IMR-90 (cell line): Measurements from ENCODE around the gene CHTF8. TPM values are rescaled to one million over a fixed set of nuclear protein-coding genes. Genes with fewer than 3 reads are reported as not detected.

Experiments used
- ATAC-seq: fragments of 200-7000 bp; cut with Tn5 transposase; 2 replicates; pipeline ENCODE4 v1.9.1; 2020; ENCODE audit warnings: low read depth, mild to moderate bottlenecking, moderate library complexity
- BruUV-seq: library from RNA; stranded (reverse); fragments of 400-500 nt; replicated peaks from 2 replicates; lab custom pipeline; 2021; lab: Mats Ljungman, UMichigan
- CTCF ChIA-PET: fragments of 300-600 bp; formaldehyde crosslinking; extraction: SDS; loops from one replicate; lab custom pipeline; 2021; ENCODE audit warnings: antibody characterized with exemption; lab: Yijun Ruan, JAX
- POLR2A ChIA-PET: fragments of 300-600 bp; sonication (Branson Sonifier 250); formaldehyde crosslinking; loops from one replicate; lab custom pipeline; 2022; ENCODE audit warnings: antibody characterized with exemption; ENCODE audit not compliant: unreplicated experiment; lab: Charles Lee
- DNase-seq: peaks from one replicate; pipeline ENCODE4 v3.0.0; 2013
- H2AFZ ChIP-seq: replicated peaks from 2 replicates; pipeline ENCODE3; 2013; ENCODE audit warnings: low read length, mild to moderate bottlenecking; ENCODE audit not compliant: poor library complexity
- H2AK5ac ChIP-seq: 2 replicates; pipeline ENCODE4 v1.6.1; 2013; ENCODE audit warnings: low read depth, low read length, inconsistent platforms
- H2AK9ac ChIP-seq: replicated peaks from 2 replicates; pipeline ENCODE3; 2013; ENCODE audit warnings: mild to moderate bottlenecking, low read depth, low read length, moderate library complexity; ENCODE audit not compliant: poor library complexity
- H2BK120ac ChIP-seq: 2 replicates; pipeline ENCODE4 v1.6.1; 2013; ENCODE audit warnings: low read depth, low read length, inconsistent platforms
- H2BK15ac ChIP-seq: 3 replicates; pipeline ENCODE4 v1.6.1; 2013; ENCODE audit warnings: low read depth, low read length, inconsistent platforms
- H2BK20ac ChIP-seq: 2 replicates; pipeline ENCODE4 v1.6.1; 2013; ENCODE audit warnings: low read depth, mild to moderate bottlenecking, inconsistent platforms, low read length, moderate library complexity
- H2BK5ac ChIP-seq: 2 replicates; pipeline ENCODE4 v1.6.1; 2013; ENCODE audit warnings: mild to moderate bottlenecking, low read depth, low read length, inconsistent platforms; ENCODE audit not compliant: poor library complexity, severe bottlenecking
- H3K14ac ChIP-seq: replicated peaks from 2 replicates; pipeline ENCODE4 v1.6.1; 2013; ENCODE audit warnings: low read depth, low read length, inconsistent platforms
- H3K18ac ChIP-seq: 2 replicates; pipeline ENCODE4 v1.6.1; 2013; ENCODE audit warnings: low read depth, low read length, control low read depth
- H3K23ac ChIP-seq: 2 replicates; pipeline ENCODE4 v1.6.1; 2013; ENCODE audit warnings: low read depth, low read length, inconsistent platforms
- H3K27ac ChIP-seq: 2 replicates; pipeline ENCODE4 v1.5.1; 2013; ENCODE audit warnings: mild to moderate bottlenecking, control low read depth, low read length; ENCODE audit not compliant: insufficient read depth
- H3K27me3 ChIP-seq: 2 replicates; pipeline ENCODE4 v1.6.1; 2013; ENCODE audit warnings: low read length; ENCODE audit not compliant: control insufficient read depth, insufficient read depth
- H3K36me3 ChIP-seq: 2 replicates; pipeline ENCODE4 v1.6.1; 2013; ENCODE audit warnings: low read length, mixed read lengths; ENCODE audit not compliant: control insufficient read depth, insufficient read depth
- H3K4ac ChIP-seq: 2 replicates; pipeline ENCODE4 v1.6.1; 2013; ENCODE audit warnings: low read depth, low read length, inconsistent platforms
- H3K4me1 ChIP-seq: 2 replicates; pipeline ENCODE4 v1.6.1; 2013; ENCODE audit warnings: low read length, mixed read lengths; ENCODE audit not compliant: control insufficient read depth, insufficient read depth
- H3K4me2 ChIP-seq: 2 replicates; pipeline ENCODE4 v1.6.1; 2013; ENCODE audit warnings: low read depth, mild to moderate bottlenecking, control low read depth, low read length, moderate library complexity
- H3K4me3 ChIP-seq: 2 replicates; pipeline ENCODE4 v1.5.1; 2013; ENCODE audit warnings: low read depth, mild to moderate bottlenecking, control low read depth, low read length, moderate library complexity; ENCODE audit not compliant: insufficient read depth
- H3K56ac ChIP-seq: 2 replicates; pipeline ENCODE4 v1.6.1; 2013; ENCODE audit warnings: low read length, inconsistent platforms; ENCODE audit not compliant: insufficient read depth; ENCODE audit errors: extremely low read depth
- H3K79me1 ChIP-seq, 2 experiments: 2 replicates each; pipeline ENCODE4 v1.6.1; 2013; ENCODE audit warnings: low read length in 2 of 2, inconsistent platforms in 1 of 2, low read depth in 1 of 2
- H3K9ac ChIP-seq: 2 replicates; pipeline ENCODE4 v1.6.1; 2013; ENCODE audit warnings: low read depth, low read length, control low read depth
- H3K9me1 ChIP-seq: 2 replicates; pipeline ENCODE4 v1.6.1; 2013; ENCODE audit warnings: low read length, inconsistent platforms; ENCODE audit not compliant: insufficient read depth
- H3K9me3 ChIP-seq: 2 replicates; pipeline ENCODE4 v1.6.1; 2013; ENCODE audit warnings: low read length; ENCODE audit not compliant: control insufficient read depth, insufficient read depth
- H4K20me1 ChIP-seq: 2 replicates; pipeline ENCODE4 v1.6.1; 2013; ENCODE audit warnings: low read length, inconsistent platforms; ENCODE audit not compliant: insufficient read depth
- H4K5ac ChIP-seq: 2 replicates; pipeline ENCODE4 v1.6.1; 2013; ENCODE audit warnings: mild to moderate bottlenecking, low read depth, low read length, control low read depth
- H4K8ac ChIP-seq, 2 experiments: 2 replicates each; pipeline ENCODE4 v1.6.1; 2013; ENCODE audit warnings: low read depth in 2 of 2, low read length in 2 of 2, control low read depth in 1 of 2, inconsistent platforms in 1 of 2
- H4K91ac ChIP-seq: 2 replicates; pipeline ENCODE4 v1.6.1; 2013; ENCODE audit warnings: low read depth, low read length, inconsistent platforms; ENCODE audit not compliant: insufficient read depth
- CHD1 ChIP-seq: IDR thresholded peaks from 2 replicates; pipeline ENCODE4 v1.6.1; 2012; ENCODE audit warnings: low read depth, low read length, improper control_type of control experiment
- CTCF ChIP-seq: conservative IDR thresholded peaks from 2 replicates; pipeline ENCODE4 v1.5.1; 2012; ENCODE audit warnings: mild to moderate bottlenecking, low read depth, low read length, improper control_type of control experiment
- FOS ChIP-seq: fragments of 150-350 bp; IDR thresholded peaks from 2 replicates; pipeline ENCODE4 v1.6.1; 2016; ENCODE audit warnings: low read depth, low read length
- MAZ ChIP-seq: IDR thresholded peaks from 2 replicates; pipeline ENCODE4 v1.6.1; 2012; ENCODE audit warnings: low read depth, mild to moderate bottlenecking, low read length, improper control_type of control experiment, moderate library complexity, borderline replicate concordance
- NFE2L2 ChIP-seq: fragments of 150-350 bp; IDR thresholded peaks from 2 replicates; pipeline ENCODE4 v1.6.1; 2016; ENCODE audit warnings: low read depth, mild to moderate bottlenecking, low read length
- USF2 ChIP-seq: fragments of 150-350 bp; IDR thresholded peaks from 2 replicates; pipeline ENCODE4 v1.6.1; 2017; ENCODE audit warnings: mild to moderate bottlenecking, antibody characterized with exemption, low read length, low read depth
- WGBS, 2 experiments: methylation state at CpG; one replicate each; pipeline versions ENCODE4 v1.1.5 to v1.1.7; 2013; ENCODE audit warnings: missing lambda C conversion rate in 2 of 2; ENCODE audit not compliant: insufficient read length in 1 of 2; ENCODE audit errors: extremely low coverage in 2 of 2; 5-methylcytosine and 5-hydroxymethylcytosine counted together
- dilution Hi-C: fragments of 300-500 bp; cut with HindIII; formaldehyde crosslinking; loops from one replicate; pipeline ENCODE4 v1.14.3; 2018; ENCODE audit warnings: low sequenced_read_pairs; ENCODE audit not compliant: unreplicated experiment
- in situ Hi-C: fragments of 300-500 bp; cut with MboI; formaldehyde crosslinking; loops from 3 replicates; pipeline ENCODE4 v1.14.3; 2019; ENCODE audit warnings: low sequenced_read_pairs, inconsistent platforms, mixed read lengths
- intact Hi-C: fragments of 100-400 bp; cut with micrococcal nuclease; formaldehyde crosslinking; loops from 2 replicates; pipeline ENCODE4 v1.10.0; 2022
- polyA plus RNA-seq, 3 experiments: library from polyadenylated mRNA; depleted of rRNA; stranded (reverse); fragments of >200 nt; gene quantifications; 2 replicates each; pipeline ENCODE4 v1.2.3, GENCODE V29; 2012; ENCODE audit warnings: low replicate concordance in 1 of 3
- total RNA-seq: library from RNA; depleted of rRNA; stranded (reverse); fragments of >200 nt; gene quantifications from 2 replicates; pipeline ENCODE4 v1.2.3, GENCODE V29; 2012

Gene CHTF8
- total and polyA plus RNA-seq, 2 of the 4 experiments (the other 2 are of a cell fraction) = 47.1 to 122 TPM

GRCh38 chr16:69119536-69119935, 12.9 kb downstream of the CHTF8 start:
- no peak for DNase-seq

More at GRCh38 chr16:69119536-69119935, 12.9 kb downstream of the CHTF8 start:
- peaks cover 6% of the 10 kb centered on the region for H3K9me1 ChIP-seq
- TF ChIP-seq NFE2L2 (no peak), MAZ (no peak), FOS (no peak), CHD1 (no peak), CTCF (no peak), USF2 (no peak)
- ATAC-seq = no peak
- no peaks in the 10 kb centered on the region for H3K4me1 ChIP-seq
- no peak overlapping the region for H2AK9ac ChIP-seq
- H3K4me2 ChIP-seq = no peak overlapping the region
- no peaks in the 10 kb centered on the region for H3K27me3 ChIP-seq
- in situ Hi-C loops (loop anchor here (5.0 to 10.0 kb wide), 3 partner anchors 145 to 415 kb away; no protein-coding TSS in a partner anchor), dilution Hi-C loops (no loop called here), intact Hi-C loops (no loop called here)
- peaks cover 33 to 58% of the 10 kb centered on the region in 2 experiments for H3K79me1 ChIP-seq
- peaks cover 15% of the 10 kb centered on the region for H4K20me1 ChIP-seq
- no peak overlapping the region for H4K91ac ChIP-seq
- BruUV-seq = no TSS peak
- H3K27ac ChIP-seq = no peak overlapping the region
- POLR2A ChIA-PET = no interaction called here
- no peak overlapping the region for H2BK120ac ChIP-seq
- H3K4ac ChIP-seq = no peak overlapping the region
- H3K9ac ChIP-seq = no peak overlapping the region
- no peaks in the 10 kb centered on the region for H3K9me3 ChIP-seq
- no peak overlapping the region for H2BK5ac ChIP-seq
- no peak overlapping the region for H3K14ac ChIP-seq
- peaks cover 52% of the 10 kb centered on the region for H3K36me3 ChIP-seq
- no peak overlapping the region for H4K5ac ChIP-seq
- no peak overlapping the region for H3K4me3 ChIP-seq
- WGBS, 2 experiments = 100% methylated on average over 1 of the region's 2 CpGs; no CpG with 5 or more reads in 1 of the 2 experiments
- H2AFZ ChIP-seq = no peak overlapping the region
- H2BK15ac ChIP-seq = no peak overlapping the region
- no peak overlapping the region for H4K8ac ChIP-seq
- H3K23ac ChIP-seq = no peak overlapping the region
- CTCF ChIA-PET = no interaction called here
- no peak overlapping the region for H2AK5ac ChIP-seq
- no peak overlapping the region for H2BK20ac ChIP-seq
- no peak overlapping the region for H3K18ac ChIP-seq
- no peak overlapping the region for H3K56ac ChIP-seq
